Midbrain (tissue), 1 donor: ENCODE results near the gene NELFA.
"Not testable (repeated sequence)": the region's sequence is repeated elsewhere in the genome, so short reads cannot be mapped to it uniquely, and the experiment has no call there.

Source experiments
- DNase-seq: peaks from one replicate; lab custom pipeline; 2025; lab: John Stamatoyannopoulos, UW

Gene NELFA

DNA sequence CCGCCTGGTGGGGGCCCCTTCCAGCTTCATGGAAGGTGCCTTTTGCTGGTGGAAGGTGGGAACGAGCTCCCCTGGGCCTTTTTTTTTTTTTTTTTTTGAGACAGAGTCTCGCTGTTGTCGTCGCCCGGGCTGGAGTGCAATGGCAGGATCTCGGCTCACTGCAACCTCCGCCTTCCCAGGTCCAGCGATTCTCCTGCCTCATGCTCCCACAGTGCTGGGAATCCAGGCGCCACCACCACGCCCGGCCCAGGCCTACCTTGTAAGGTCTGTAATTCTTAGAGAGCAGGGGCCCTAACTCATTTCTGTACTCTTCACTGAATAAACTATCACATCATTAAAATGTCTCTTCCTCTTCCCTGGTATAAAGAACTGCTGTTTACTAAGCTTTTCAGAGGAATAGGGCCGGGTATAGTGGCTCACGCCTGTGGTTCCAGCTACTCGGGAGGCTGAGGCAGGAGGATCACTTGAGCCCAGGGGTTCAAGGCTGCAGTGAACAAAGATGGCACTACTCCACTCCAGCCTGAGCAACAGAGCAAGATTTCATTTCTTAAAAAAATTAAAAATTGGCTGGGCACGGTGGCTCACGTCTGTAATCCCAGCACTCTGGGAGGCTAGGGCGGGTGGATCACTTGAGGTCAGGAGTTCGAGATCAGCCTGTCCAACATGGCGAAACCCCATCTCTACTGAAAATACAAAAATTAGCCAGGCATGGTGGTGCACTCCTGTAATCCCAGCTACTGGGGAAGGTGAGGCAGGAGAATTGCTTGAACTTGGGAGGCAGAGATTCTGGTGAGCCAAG lies 14.9 kb downstream of the NELFA start:
- not testable (repeated sequence) for DNase-seq

DNA sequence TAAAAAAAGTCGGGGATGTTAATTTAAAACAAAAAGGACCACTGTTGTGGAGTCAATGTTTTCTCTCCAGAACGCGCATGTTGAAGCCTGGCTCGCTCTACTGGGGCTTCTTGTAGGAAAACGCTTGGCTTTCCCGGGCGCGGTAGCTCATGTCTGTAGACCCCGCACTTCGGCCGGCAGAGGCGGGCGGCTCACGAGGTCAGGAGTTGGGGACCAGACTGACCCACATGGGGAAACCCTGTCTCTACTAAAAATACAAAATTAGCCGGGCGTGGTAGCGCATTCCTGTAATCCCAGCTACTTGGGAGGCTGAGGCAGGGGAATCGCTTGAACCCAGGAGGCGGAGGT lies 15.6 kb downstream of the NELFA start:
- no peak for DNase-seq

DNA sequence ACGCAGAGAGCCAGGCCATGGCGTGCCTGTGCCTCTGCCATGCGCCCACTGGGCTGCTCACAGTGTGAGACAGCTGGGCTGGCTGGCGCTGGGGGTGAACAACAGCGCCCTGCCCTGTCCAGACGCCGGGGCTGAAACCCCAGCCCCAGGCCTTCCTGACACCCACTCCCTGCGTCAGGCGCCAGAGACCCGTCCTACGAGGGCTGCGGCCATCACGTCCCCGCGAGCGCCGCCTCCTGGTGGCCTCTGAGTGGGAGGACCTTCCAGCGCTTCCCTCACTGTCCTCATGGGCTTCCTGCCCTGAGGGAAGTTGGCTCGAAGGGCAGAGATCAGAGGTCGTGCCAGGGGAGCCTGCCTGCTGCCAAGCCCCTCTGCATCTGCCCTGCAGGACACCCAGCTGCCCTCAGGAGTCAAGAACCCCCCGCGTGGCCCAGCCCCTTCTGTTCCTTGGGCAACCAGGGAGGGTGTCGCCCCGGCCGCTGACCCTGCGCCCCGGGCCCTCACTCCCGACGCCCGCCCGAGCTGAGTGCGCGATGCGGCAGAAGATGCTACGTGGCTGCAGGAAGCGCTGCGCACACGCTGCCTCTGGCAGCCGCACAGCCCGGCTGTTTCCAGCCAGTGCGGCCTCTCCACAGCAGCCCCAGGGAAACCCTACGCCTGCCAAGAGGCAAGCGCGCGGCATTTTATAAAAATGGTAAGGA lies 16.2 kb downstream of the NELFA start:
- DNase-seq = peak; percentile 5

GRCh38 chr4:1991596-1992434 lies 17.0 kb downstream of the NELFA start:
- no peak for DNase-seq

DNA sequence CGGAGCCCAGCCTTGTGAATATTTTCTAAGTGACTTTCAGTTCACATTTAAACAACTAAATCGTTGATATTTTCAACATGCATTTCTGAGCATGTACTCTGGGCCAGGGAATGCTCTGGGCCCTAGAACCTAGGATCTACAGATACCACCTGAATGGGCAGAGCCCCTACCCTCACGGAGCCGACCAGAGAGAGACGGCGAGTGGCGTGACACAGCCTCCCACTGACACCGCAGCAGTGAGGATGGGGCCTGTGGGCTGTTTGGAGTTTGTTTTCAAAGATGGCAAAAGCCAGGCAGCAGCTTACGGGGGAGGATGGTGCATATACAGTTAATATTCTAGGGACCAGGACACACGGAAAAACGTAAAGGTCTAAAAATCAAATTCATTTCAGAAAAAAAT lies 17.7 kb downstream of the NELFA start:
- DNase-seq = no peak

DNA sequence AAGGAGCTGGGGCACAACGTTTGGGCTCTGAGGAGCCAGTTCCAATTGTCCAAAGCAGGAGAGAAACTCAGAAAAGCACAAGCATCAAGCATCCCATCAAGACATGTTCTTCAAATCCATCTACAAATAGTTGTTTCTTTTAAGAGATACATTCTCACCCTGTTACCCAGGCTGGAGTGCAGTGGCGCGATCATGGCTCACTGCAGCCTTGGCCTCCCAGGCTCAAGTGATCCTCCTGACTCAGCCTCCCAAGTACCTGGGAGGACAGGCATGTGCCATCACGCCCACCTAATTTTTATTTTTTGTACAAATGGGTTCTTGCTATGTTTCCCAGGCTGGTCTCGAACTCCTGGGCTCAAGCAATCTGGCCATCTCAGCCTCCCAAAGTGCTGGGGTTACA lies 18.1 kb downstream of the NELFA start:
- no peak for DNase-seq

DNA sequence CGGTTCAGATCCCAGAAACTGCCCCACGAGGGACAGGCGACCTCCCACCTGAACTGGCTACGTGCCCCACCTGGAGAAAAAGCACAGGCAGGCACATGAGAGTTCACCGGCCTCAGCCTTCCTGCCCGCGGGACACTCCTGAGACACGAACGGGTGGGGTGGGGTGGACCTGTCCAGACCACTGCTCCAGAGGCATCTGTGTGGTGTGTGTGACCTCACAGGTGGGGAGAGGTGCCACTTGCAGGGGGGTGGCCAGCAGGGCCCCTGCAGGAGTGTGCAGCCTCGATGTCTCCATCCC lies 18.5 kb downstream of the NELFA start:
- DNase-seq = no peak

GRCh38 chr4:1989533-1990347 lies 19.0 kb downstream of the NELFA start:
- DNase-seq = no peak

DNA sequence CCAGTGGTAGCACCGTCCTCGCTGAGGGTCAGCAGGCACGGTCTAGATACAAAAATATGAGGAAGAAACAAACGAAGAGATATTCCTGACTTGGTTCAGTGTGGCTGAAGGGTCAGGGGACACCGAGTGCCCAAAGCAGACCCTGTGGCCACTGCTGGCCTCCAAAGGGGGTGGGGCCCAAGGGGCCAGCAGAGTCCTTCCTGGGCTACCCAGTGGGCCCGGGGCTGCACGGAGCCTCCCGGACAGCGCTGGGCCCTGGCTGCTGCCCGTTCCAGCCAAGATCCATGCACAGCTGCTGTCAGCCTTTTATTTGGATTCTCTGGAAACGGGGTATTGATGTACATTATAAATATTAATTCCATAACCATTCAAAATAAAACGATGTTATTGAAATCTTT lies 20.4 kb downstream of the NELFA start:
- no peak for DNase-seq

DNA sequence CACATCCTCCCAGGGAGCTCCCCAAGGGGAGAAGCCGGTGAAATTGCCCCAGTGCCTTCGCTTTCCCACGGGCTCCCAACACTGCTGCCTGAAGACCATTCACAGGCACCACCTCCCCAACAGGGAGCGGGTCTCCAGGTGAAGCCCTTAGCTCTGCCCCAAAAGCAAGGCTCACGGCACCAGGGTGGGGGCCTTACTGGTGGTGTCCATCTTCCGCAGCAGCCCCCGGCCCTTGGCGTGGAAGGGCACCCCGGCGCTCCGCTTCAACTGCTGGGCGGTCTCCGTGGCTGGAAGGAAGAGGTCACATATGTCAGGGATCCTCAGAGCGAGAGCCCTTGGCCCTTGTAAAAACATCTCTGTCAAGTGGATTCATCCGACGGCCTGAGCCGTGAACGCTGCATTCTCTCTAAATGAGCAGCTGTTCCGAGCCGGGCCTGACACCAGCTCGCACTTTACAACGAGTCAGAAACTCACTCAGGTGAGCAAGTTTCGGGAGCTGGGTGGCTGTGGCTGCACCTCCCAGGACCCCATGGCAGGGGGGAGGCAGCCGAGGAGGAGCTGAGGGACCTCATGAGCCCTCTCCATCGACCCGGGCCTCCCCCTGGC lies 20.9 kb downstream of the NELFA start:
- no peak for DNase-seq

- no peak for DNase-seq
These were observed 21.5 kb downstream of the NELFA start for GRCh38 chr4:1987296-1987695.

GRCh38 chr4:1986578-1987210 lies 22.1 kb downstream of the NELFA start:
- DNase-seq = no peak

DNA sequence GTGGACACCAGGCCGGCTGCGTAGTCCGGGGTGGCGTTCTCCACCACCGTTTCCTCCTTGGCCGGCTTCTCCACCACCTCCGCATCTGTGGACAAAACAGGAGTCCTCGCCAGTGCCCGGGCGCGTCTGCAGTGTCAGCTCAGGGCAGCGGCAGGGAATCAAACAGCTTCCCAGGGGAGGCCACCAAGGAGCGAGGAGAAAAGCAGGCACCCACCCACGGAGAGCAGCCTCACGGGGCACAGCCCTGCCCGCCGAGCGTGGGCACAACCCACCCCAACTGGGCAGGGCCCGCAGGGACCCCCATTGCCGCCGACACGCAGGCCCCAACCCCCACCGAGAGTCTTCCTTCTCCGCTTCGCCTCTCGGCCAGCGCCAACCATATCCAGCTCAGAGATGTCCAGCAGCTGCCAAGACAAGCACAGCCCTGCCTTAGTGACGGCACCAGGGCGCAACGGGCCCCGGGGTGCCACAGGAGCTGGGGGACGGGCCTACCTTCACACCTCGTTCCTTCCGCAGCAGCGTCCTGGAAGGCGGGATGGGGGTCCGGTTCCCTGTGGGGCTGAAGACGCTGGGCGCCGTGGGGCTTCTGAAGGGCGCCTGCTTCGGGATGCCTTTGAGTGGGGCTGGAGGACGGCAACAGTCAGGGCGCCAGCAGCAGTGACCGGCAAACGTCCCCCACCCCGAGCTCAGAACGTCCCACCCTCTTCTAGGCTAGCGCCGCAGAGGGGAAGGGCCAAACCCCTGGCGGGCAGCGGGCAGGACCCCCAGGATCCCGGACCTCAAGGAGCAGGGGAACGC lies 22.8 kb downstream of the NELFA start:
- no peak for DNase-seq

DNA sequence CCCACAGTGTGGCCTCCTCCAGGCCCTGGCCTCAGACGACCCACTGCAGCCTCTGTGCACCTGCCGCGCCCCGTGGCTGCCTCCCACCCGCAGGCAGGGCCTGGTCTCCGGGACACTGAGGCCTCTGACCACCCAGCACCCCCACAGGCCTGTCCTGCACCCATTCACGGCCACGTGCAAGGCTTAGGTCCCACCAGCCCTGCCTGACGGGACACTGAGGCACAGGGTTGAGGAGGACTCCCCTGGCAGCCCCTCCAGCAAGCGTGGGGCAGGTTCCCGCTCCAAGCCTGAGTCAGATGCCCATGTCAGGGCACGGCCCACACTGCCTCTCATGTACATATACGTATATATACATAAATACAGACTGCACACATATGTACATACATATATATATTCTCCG lies 23.5 kb downstream of the NELFA start:
- DNase-seq = no peak

- no peak for DNase-seq
These were observed 24.2 kb downstream of the NELFA start for GRCh38 chr4:1984406-1985191.

GRCh38 chr4:1983846-1984405 lies 24.8 kb downstream of the NELFA start:
- DNase-seq = no peak

DNA sequence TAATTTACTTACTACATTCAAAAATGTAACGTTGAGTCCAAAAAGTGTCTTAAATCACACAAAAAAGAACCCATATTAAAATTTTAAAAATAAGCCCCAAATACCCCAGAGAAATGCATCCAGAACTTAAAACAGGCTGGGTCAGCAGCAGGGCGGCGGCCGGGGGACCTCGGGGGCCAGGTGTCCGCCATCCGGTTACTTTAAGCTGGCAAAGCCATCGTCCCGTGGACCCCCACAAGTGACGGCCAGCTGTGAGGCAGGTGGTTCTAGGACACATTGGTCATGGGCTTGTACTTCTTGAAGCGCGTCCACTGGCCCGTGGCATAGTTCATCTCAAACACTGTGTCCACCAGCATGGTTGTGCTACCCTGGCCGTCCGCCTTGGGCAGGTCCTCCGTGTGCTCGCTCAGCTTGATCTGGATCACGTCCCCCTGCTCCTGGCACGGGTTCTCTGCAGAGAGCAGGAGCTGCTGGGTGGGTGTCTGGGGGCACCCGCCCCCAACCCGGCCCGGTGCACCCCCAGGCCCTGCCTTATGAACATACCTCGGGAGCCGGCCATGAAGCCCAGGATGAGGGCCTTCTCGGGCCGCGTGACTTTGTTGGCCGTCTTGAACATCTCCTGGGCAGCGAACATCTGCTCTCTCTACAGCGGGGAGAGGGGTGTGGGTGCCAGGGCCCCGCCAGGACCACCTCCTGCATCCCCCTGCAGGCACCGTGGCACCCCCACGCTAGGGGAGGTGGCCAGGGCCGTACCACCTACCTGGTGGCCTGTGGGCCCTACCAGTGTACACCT lies 25.5 kb downstream of the NELFA start:
- no peak for DNase-seq
